Measurements from ENCODE around the gene PCDHA8.
"Not testable (repeated sequence)": the region's sequence is repeated elsewhere in the genome, so short reads cannot be mapped to it uniquely, and the experiment has no call there.

PCDHA8 gene

GRCh38 chr5:140827704-140828361 lies 13.2 kb upstream of the PCDHA8 start, which contains the start of gene PCDHA6:
Gene PCDHA6, plus strand, starts transcription at chr5:140827960. Its CDS starts 132 bp downstream, at chr5:140828092.
- no peak for DNase-seq (ENCODE audit: low read depth)

GRCh38 chr5:140828362-140828737 lies 12.6 kb upstream of the PCDHA8 start:
- no peak for DNase-seq (ENCODE audit: low read depth)

- not testable (repeated sequence) for DNase-seq (ENCODE audit: low read depth)
Observed at GRCh38 chr5:140829511-140830501, 11.2 kb upstream of the PCDHA8 start.

- no peak for DNase-seq (ENCODE audit: low read depth)
Observed at GRCh38 chr5:140833993-140834392, 7.0 kb upstream of the PCDHA8 start, which contains the start of gene PCDHA7. Gene PCDHA7, plus strand, starts transcription at chr5:140834269. Its CDS starts 115 bp downstream, at chr5:140834384.

GRCh38 chr5:140834439-140835008 lies 6.5 kb upstream of the PCDHA8 start:
- DNase-seq (ENCODE audit: low read depth), result not testable (repeated sequence)

GRCh38 chr5:140835622-140836510 lies 5.1 kb upstream of the PCDHA8 start:
- no peak for DNase-seq (ENCODE audit: low read depth)

- DNase-seq (ENCODE audit: low read depth), result no peak
Observed at GRCh38 chr5:140842798-140843733, 2.1 kb downstream of the PCDHA8 start.

GRCh38 chr5:140848139-140849102 lies 7.4 kb downstream of the PCDHA8 start, which contains the start of gene PCDHA9:
Gene PCDHA9, plus strand, starts transcription at chr5:140848382. Its CDS starts 114 bp downstream, at chr5:140848496.
- not testable (repeated sequence) for DNase-seq (ENCODE audit: low read depth)

GRCh38 chr5:140849831-140850634 lies 9.0 kb downstream of the PCDHA8 start:
- DNase-seq (ENCODE audit: low read depth), result not testable (repeated sequence)

GRCh38 chr5:140855772-140856674 lies 15.0 kb downstream of the PCDHA8 start, which contains the start of gene PCDHA10:
Gene PCDHA10, plus strand, starts transcription at chr5:140855897. Its CDS starts 152 bp downstream, at chr5:140856049.
- no peak for DNase-seq (ENCODE audit: low read depth)

- no peak for DNase-seq (ENCODE audit: low read depth)
Observed at GRCh38 chr5:140857177-140857986, 16.4 kb downstream of the PCDHA8 start.

- DNase-seq (ENCODE audit: low read depth), result no peak
Observed at GRCh38 chr5:140857987-140858240, 16.9 kb downstream of the PCDHA8 start.

- no peak for DNase-seq (ENCODE audit: low read depth)
Observed at GRCh38 chr5:140862441-140863295, 21.7 kb downstream of the PCDHA8 start.

GRCh38 chr5:140868721-140869554 lies 28.0 kb downstream of the PCDHA8 start, which contains the start of gene PCDHA11:
Gene PCDHA11, plus strand, starts transcription at chr5:140868957. Its CDS starts 147 bp downstream, at chr5:140869104.
- no peak for DNase-seq (ENCODE audit: low read depth)

Measured in stimulated activated CD8-positive, alpha-beta memory T cell treated with anti-CD3 and anti-CD28 coated beads, Interleukin-15, amount 100 ng/mL, for 1 hour (primary cell).